CD4-positive, alpha-beta T cell treated with Interleukin-2 at 100 ng/mL for 4 hours (primary cell): ENCODE results near the gene TRAPPC10.
A peak's percentile ranks its signal among the peaks of the same experiment; 100 is the strongest.

Source experiments
- DNase-seq: peaks from one replicate; pipeline ENCODE4 v3.0.0-alpha.2; 2020; ENCODE audit warnings: low spot score

Gene TRAPPC10

GRCh38 chr21:44066116-44066515, 54.0 kb downstream of the TRAPPC10 start:
- DNase-seq = no peak

- no peak for DNase-seq
These were observed 55.1 kb downstream of the TRAPPC10 start for GRCh38 chr21:44067011-44067839.

GRCh38 chr21:44070391-44070790, 58.3 kb downstream of the TRAPPC10 start:
- no peak for DNase-seq

- DNase-seq = no peak
These were observed 59.4 kb downstream of the TRAPPC10 start for GRCh38 chr21:44071359-44072104.

GRCh38 chr21:44072111-44072510, 60.0 kb downstream of the TRAPPC10 start:
- no peak for DNase-seq

- DNase-seq = peak; percentile 32
These were observed 62.3 kb downstream of the TRAPPC10 start for GRCh38 chr21:44074315-44074958.

GRCh38 chr21:44076316-44076715, 64.2 kb downstream of the TRAPPC10 start:
- no peak for DNase-seq

- peak; percentile 23 for DNase-seq
These were observed 66.4 kb downstream of the TRAPPC10 start for GRCh38 chr21:44078411-44078981.

GRCh38 chr21:44079446-44079845, 67.3 kb downstream of the TRAPPC10 start:
- no peak for DNase-seq

GRCh38 chr21:44079846-44080245, 67.7 kb downstream of the TRAPPC10 start:
- DNase-seq = no peak

GRCh38 chr21:44082648-44083440, 70.7 kb downstream of the TRAPPC10 start:
- DNase-seq = peak; percentile 12

GRCh38 chr21:44083631-44084291, 71.7 kb downstream of the TRAPPC10 start:
- peak; percentile 68 for DNase-seq

GRCh38 chr21:44084496-44085241, 72.6 kb downstream of the TRAPPC10 start:
- DNase-seq = no peak

GRCh38 chr21:44085491-44086321, 73.6 kb downstream of the TRAPPC10 start:
- DNase-seq = no peak

GRCh38 chr21:44086636-44087425, 74.7 kb downstream of the TRAPPC10 start:
- no peak for DNase-seq

- no peak for DNase-seq
These were observed 75.6 kb downstream of the TRAPPC10 start for GRCh38 chr21:44087426-44088400.

- DNase-seq = no peak
These were observed 76.3 kb downstream of the TRAPPC10 start for GRCh38 chr21:44088401-44088780.
